HG03354 (cell line): ENCODE measurements around the gene SCYL1.

Source experiments
- ATAC-seq: cut with Tn5 transposase; IDR thresholded peaks from one replicate; pipeline ENCODE4 v1.9.1; 2021; ENCODE audit warnings: mild to moderate bottlenecking; ENCODE audit not compliant: unreplicated experiment, poor library complexity, severe bottlenecking

SCYL1 gene

DNA sequence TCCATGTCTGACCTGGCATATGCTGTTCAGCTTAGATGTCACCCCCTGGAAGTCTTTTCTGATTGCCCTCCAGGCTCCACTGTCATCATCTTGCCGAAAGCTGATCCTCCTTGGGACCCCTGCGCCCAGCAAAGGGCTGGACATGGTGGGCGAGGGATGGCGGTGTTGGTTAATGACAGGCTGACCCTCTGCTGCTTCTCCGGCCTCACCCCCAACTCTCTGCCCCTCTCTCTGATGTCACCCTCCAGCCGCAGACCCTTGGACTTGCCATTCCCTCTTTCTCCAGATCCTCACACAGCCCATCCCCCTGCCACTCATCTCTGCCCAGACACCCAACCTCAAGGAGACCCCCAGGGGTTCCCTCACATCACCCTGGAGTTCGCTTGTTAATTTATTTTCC, 53.3 kb downstream of the SCYL1 start:
- no peak for ATAC-seq

DNA sequence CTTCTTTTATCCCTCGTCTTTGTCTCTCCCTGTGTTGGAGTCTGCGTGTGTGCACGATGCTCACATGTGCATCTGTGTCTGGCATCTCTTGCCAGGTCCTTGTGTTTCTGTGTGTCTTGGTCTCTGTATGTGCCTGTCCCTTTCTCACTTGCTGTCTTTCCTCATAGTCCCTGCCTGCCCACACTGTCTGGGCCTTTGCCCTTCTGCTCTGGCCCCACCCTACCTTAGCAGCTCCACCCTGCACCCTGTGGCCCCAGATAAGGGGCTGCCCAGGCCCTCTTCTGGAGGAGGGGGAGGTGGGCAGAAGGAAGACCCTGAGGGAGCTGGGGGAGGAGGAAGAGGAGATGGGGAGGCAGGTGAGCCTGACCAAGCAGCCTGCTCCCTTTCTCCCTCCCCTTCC, 53.8 kb downstream of the SCYL1 start:
- ATAC-seq: no peak

DNA sequence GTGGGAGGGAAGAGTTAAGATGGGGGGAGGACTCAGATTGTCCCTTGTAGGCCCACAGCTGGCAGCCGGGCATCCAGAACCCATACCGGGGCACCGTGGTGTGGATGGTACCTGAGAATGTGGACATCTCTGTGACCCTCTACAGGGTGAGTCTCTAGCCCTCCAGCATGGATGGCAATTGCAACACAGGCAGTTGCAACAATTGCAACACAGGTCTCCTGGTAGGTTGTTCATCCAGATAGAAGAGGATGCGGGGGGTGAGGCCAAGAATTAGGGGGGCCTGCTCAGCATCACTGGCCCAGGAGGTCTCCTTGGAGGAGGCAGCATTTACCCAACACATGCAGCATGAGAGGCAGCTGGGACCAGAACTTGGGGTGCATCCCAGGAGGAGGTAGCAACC, 54.4 kb downstream of the SCYL1 start:
- no peak for ATAC-seq

DNA sequence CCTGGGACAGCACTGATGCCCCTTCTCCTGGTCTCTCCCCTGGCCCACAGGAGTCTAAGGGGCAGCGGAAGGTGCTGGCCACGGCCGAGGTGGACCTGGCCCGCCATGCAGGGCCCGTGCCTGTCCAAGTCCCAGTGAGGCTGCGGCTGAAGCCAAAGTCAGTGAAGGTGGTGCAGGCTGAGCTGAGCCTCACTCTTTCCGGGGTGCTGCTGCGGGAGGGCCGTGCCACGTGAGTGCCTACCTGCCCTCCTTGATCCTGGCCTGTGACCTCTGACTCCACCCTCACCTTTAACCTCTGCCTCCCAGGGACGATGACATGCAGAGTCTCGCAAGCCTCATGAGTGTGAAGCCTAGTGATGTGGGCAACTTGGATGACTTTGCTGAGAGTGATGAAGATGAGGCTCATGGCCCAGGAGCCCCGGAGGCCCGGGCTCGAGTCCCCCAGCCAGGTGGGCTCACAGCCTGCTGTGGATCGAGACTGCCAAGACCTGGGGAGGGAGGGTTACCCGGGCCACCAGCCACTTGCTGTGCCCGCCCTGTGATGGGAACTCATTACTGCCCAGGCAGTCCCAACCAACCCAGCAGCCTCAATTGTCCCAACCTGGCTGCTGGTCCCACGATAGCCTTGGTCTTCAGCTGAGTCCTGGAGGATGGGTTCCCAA, 55.3 kb downstream of the SCYL1 start:
- no peak for ATAC-seq

DNA sequence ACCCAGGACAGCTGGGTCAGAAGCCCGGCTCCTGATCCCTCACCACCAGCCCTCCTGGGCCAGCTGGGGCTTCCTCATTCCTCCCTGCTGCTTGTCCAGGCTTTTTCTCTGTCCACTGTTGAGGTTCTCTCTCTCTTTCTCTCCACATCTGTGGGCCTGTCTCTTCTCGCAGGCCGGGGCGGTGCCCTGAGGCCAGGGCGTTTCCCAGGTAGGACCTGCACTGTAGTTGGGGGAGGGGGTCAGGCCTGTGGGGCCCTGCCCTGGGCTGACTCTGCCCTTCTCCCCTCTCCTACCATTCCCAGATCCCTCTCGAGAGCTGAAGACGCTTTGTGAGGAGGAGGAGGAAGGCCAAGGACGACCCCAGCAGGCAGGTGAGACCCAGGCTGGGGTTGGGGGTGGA, 55.9 kb downstream of the SCYL1 start:
- no peak for ATAC-seq

DNA sequence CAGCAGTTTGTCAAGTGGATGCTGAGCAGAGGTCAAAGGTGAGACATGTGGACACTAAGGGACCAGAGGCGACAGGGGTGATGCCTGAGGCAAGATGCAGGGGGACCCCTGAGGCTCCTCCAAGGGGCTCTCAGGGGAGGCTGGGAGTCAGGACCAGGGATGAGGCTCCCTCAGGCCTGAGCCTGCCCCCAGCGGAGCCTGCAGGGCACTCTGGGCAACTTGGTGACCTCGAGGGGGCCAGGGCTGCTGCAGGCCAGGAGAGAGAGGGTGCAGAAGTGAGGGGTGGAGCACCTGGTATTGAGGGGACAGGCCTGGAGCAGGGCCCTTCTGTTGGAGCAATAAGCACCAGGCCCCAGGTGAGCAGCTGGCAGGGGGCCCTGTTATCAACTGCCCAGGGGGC, 57.0 kb downstream of the SCYL1 start:
- ATAC-seq: no peak

DNA sequence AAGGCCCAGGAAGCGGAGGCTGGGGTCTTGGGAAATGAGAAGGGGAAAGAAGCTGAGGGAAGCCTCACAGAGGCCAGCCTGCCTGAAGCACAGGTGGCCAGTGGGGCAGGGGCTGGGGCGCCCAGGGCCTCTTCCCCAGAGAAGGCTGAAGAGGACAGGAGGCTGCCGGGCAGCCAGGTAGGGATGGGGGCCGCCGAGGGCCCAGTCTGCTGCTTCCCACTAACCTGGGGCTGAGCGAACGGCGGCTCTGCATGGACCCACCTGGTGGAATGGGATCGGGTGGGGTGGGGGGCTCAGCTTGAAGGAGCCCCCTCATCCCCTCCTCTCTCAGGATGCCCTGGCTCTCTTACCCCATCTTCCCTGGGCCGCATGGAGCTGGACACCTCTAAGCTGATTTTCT, 58.7 kb downstream of the SCYL1 start:
- no peak for ATAC-seq

DNA sequence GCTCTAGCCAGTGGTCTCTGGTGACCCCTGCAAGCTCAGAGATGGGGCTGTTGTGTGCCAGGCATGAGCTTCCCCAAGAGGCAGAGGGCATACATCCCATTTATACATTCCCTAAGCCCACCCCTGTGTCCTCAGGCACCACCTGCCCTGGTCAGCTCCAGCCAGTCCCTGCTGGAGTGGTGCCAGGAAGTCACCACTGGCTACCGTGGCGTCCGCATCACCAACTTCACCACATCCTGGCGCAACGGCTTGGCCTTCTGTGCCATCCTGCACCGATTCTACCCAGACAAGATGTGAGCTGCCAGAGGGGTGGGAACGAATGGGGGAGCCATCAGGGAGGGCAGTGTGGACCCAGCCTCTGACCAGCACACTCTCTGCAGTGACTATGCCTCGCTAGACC, 59.2 kb downstream of the SCYL1 start:
- ATAC-seq: no peak

DNA sequence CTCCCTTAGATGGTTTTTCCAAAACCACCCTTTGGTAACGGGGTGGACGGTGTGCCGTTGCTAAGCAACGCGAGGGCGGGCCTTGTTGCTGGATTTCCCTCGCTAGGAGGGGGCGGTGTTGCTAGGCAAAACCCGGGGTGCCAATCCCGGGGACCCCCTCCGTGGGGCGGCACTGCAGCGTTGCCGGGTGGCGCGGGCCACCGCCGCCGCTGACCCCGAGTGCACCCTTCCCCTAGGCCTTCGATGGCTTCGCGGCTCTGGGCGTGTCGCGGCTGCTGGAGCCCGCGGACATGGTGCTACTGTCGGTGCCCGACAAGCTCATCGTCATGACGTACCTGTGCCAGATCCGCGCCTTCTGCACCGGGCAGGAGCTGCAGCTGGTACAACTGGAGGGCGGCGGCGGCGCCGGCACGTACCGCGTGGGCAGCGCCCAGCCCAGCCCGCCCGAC, 59.9 kb downstream of the SCYL1 start:
- no peak for ATAC-seq

DNA sequence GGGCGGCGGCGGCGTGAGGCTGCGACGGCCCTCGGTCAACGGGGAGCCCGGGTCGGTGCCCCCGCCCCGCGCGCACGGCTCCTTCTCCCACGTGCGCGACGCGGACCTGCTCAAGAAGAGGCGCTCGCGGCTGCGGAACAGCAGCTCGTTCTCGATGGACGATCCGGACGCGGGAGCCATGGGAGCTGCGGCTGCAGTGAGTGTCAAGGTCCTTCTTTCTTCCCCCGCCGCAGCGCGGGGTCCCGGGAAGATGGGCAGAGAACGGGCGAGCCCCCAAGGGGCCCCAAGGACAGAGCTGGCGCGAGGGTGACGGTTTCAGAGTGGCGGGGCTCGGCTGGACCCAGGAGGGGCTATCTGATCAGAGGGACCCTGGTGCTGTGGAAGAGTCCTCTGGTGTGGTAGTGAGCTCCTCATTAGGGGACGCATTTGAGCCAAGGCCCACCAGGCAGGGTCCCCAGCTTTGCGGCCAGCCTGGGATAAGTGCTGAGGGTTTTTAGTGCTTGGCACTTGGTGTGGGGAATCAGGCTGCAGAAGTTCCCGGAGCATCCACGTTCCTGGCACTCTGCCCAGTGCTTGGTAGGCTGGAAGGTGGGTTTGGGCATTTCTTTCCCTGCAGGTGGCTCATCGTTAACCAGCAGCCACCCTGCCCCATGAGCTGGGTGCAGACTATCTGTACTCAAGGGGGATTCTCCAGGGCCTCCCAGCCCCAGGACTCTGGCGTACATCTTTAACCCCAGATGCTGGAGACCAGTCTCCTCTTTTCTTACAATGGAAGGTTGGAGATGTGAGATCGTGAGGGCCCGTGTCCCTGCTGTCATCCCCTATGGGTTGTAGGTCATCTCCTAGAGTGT, 60.7 kb downstream of the SCYL1 start:
- no peak for ATAC-seq

DNA sequence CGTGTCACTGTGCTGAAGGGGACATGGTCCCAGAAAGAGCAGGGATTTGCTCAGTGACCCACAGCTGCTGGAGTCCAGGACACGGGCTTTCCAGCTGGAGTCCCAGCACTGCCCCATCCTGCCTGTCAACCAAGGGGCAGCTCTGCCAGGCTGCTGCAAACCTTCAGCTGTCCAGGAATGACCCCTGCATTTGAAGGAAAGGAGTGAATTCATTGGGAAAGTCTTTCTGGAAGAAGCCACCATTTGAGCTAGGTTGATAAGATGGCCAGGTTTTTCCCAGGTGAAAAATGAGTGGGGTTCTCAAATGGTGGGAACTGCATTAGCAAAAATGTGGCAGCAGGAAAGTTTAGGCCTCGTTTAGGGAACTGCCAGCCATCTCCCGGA, 61.4 kb downstream of the SCYL1 start:
- ATAC-seq: no peak

DNA sequence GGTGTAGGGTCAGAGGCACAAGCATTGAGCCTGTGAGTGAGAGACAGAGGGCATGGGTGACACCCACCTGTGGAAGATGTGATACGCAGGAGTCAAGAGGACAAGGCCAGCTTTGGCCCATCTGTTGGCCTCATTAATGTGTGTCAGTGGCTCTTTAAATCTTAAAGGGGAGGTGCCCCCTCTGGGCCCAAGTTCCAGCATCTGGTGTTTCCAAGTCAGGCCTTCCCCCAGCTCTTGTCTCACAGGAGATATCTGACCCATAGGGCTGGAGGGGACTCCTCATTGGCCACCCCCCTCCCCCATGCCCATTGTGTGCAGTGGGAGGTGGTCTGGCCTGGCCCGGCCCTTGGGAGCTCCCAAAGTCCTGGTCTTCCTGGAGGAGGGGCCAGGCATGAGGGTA, 61.8 kb downstream of the SCYL1 start:
- ATAC-seq: no peak
